GM12875 (cell line): ENCODE data around the gene ZNRF4.

ENCODE experiments used
- H3K4me3 ChIP-seq: one replicate; pipeline ENCODE4 v1.5.1; 2011; ENCODE audit warnings: low read depth, low read length, control low read depth
- CTCF ChIP-seq: IDR thresholded peaks from 2 replicates; pipeline ENCODE4 v1.5.1; 2011; ENCODE audit warnings: low read depth, mild to moderate bottlenecking, control low read depth, inconsistent platforms, low read length, moderate library complexity, borderline replicate concordance; ENCODE audit not compliant: insufficient read depth

ZNRF4 gene

GRCh38 chr19:5472286-5472685, 17.1 kb downstream of the ZNRF4 start:
- TF ChIP-seq CTCF, result no peak
- no peak overlapping the region for H3K4me3 ChIP-seq

- H3K4me3 ChIP-seq, result no peak overlapping the region
- no peak for TF ChIP-seq CTCF
Observed at GRCh38 chr19:5473646-5474045, 18.4 kb downstream of the ZNRF4 start.

- no peak for TF ChIP-seq CTCF
- H3K4me3 ChIP-seq, result no peak overlapping the region
Observed at GRCh38 chr19:5477451-5478215, 22.4 kb downstream of the ZNRF4 start.

GRCh38 chr19:5478241-5478924, 23.2 kb downstream of the ZNRF4 start:
- no peak for TF ChIP-seq CTCF
- no peak overlapping the region for H3K4me3 ChIP-seq

- no peak for TF ChIP-seq CTCF
- no peak overlapping the region for H3K4me3 ChIP-seq
Observed at GRCh38 chr19:5478925-5479588, 23.8 kb downstream of the ZNRF4 start.

GRCh38 chr19:5479958-5480357, 24.7 kb downstream of the ZNRF4 start:
- H3K4me3 ChIP-seq, result no peak overlapping the region
- no peak for TF ChIP-seq CTCF
